A673 (cell line): ENCODE measurements around the gene KMT5C.

Source experiments
- CTCF ChIP-seq: fragments of 300-800, 200-600 bp; sonication (generic); conservative IDR thresholded peaks from 2 replicates; pipeline ENCODE4 v1.5.1; 2017; ENCODE audit warnings: low read depth, mild to moderate bottlenecking, antibody characterized with exemption, low read length, moderate library complexity, mixed read lengths
- EZH2 ChIP-seq: fragments of 200-600 bp; sonication (generic); IDR thresholded peaks from 2 replicates; pipeline ENCODE4 v1.6.1; 2017; ENCODE audit warnings: borderline replicate concordance, low read depth, mild to moderate bottlenecking, mixed read lengths, antibody characterized with exemption, low read length; ENCODE audit not compliant: poor library complexity, severe bottlenecking

- TF ChIP-seq CTCF, result no peak
- no peak for TF ChIP-seq EZH2
Observed at GRCh38 chr19:55346725-55347441, 7.2 kb downstream of the KMT5C start.
